Keratinocyte (primary cell): ENCODE measurements around the gene TGM1. TPM values are rescaled to one million over a fixed set of nuclear protein-coding genes. Genes with fewer than 3 reads are reported as not detected.

Experiments
- DNase-seq: peaks from one replicate; pipeline ENCODE4 v3.0.0-alpha.2; 2011; ENCODE audit warnings: low read depth, missing footprints, low spot score
- FAIRE-seq: peaks from 2 replicates; lab custom pipeline; 2011; peaks lifted over from hg19 to GRCh38; lab: Jason Lieb, UNC
- H2AFZ ChIP-seq: 2 replicates; pipeline ENCODE4 v1.6.0; 2012; ENCODE audit warnings: low read length, control low read depth, inconsistent platforms; ENCODE audit not compliant: control insufficient read depth
- H3K27ac ChIP-seq: 2 replicates; pipeline ENCODE4 v1.5.1; 2011; ENCODE audit warnings: low read length; ENCODE audit not compliant: control insufficient read depth, insufficient read depth
- H3K27me3 ChIP-seq: 3 replicates; pipeline ENCODE4 v1.6.0; 2011; ENCODE audit warnings: low read length; ENCODE audit not compliant: control insufficient read depth, insufficient read depth; ENCODE audit errors: extremely low read depth
- H3K36me3 ChIP-seq, 2 experiments: 2 replicates in 1 of 2; 3 replicates in 1 of 2; pipeline ENCODE4 v1.5.1; 2011; ENCODE audit warnings: low read length in 2 of 2, mild to moderate bottlenecking in 1 of 2; ENCODE audit not compliant: control insufficient read depth in 2 of 2, insufficient read depth in 2 of 2; ENCODE audit errors: extremely low read depth in 1 of 2
- H3K4me1 ChIP-seq: 3 replicates; pipeline ENCODE4 v1.5.1; 2011; ENCODE audit warnings: low read length; ENCODE audit not compliant: control insufficient read depth, insufficient read depth; ENCODE audit errors: extremely low read depth
- H3K4me2 ChIP-seq: 3 replicates; pipeline ENCODE4 v1.6.0; 2011; ENCODE audit warnings: low read depth, low read length; ENCODE audit not compliant: control insufficient read depth, insufficient read depth; ENCODE audit errors: extremely low read depth
- H3K4me3 ChIP-seq, 3 experiments: fragments of 200-600 bp in 1 of 3; sonication (generic) in 1 of 3; 2 replicates in 2 of 3; 3 replicates in 1 of 3; pipeline ENCODE4 v1.5.1; 2011 to 2016; ENCODE audit warnings: low read length in 3 of 3, mild to moderate bottlenecking in 3 of 3, control low read depth in 2 of 3, inconsistent platforms in 1 of 3, low read depth in 1 of 3, mixed read lengths in 1 of 3, mixed run types in 1 of 3, moderate library complexity in 1 of 3; ENCODE audit not compliant: control insufficient read depth in 2 of 3, insufficient read depth in 2 of 3; ENCODE audit errors: extremely low read depth in 1 of 3
- H3K79me2 ChIP-seq: 2 replicates; pipeline ENCODE4 v1.6.0; 2012; ENCODE audit warnings: low read length; ENCODE audit not compliant: control insufficient read depth, insufficient read depth
- H3K9ac ChIP-seq: 3 replicates; pipeline ENCODE4 v1.6.0; 2011; ENCODE audit warnings: low read length; ENCODE audit not compliant: control insufficient read depth, insufficient read depth; ENCODE audit errors: extremely low read depth
- H3K9me1 ChIP-seq: 3 replicates; pipeline ENCODE4 v1.6.0; 2011; ENCODE audit warnings: low read length; ENCODE audit not compliant: control insufficient read depth, insufficient read depth; ENCODE audit errors: extremely low read depth
- H3K9me3 ChIP-seq: 2 replicates; pipeline ENCODE4 v1.5.1; 2012; ENCODE audit warnings: low read depth, low read length; ENCODE audit not compliant: control insufficient read depth
- H4K20me1 ChIP-seq: 3 replicates; pipeline ENCODE4 v1.6.0; 2011; ENCODE audit warnings: low read length; ENCODE audit not compliant: control insufficient read depth, insufficient read depth; ENCODE audit errors: extremely low read depth
- EZH2 ChIP-seq: IDR thresholded peaks from one replicate; pipeline ENCODE4 v1.6.1; 2012; ENCODE audit warnings: inconsistent platforms, mild to moderate bottlenecking, low read length, moderate library complexity
- dilution Hi-C: fragments of 300-500 bp; cut with MboI; formaldehyde crosslinking; loops from one replicate; pipeline ENCODE4 v1.7.0; 2020; ENCODE audit warnings: low sequenced_read_pairs; ENCODE audit not compliant: extremely low pct_ligation_motif_present
- polyA minus RNA-seq, 3 experiments: library from RNA; depleted of rRNA, polyadenylated mRNA; stranded (reverse); fragments of >200 nt; gene quantifications; 1 replicate in 1 of 3; 2 replicates in 1 of 3; 3 replicates in 1 of 3; pipeline ENCODE4 v1.2.3, GENCODE V29; 2011
- polyA plus RNA-seq, 5 experiments: library from polyadenylated mRNA; depleted of rRNA in 3 of 5; stranded (reverse) in 3 of 5; stranded (forward) in 1 of 5; unstranded in 1 of 5; fragments of >200 nt; gene quantifications; 1 replicate in 1 of 5; 2 replicates in 3 of 5; 3 replicates in 1 of 5; pipeline versions ENCODE4 v1.2.1 to v1.2.3, GENCODE V29; 2011 to 2012; ENCODE audit warnings: missing spikeins in 2 of 5, low read depth in 1 of 5, low replicate concordance in 1 of 5
- TF ChIP-seq, protein P1 (sequence below), 3 experiments: IDR thresholded peaks in 1 of 3; conservative IDR thresholded peaks in 1 of 3; optimal IDR thresholded peaks in 1 of 3; 2 replicates in 2 of 3; 3 replicates in 1 of 3; pipeline versions ENCODE3 to v1.5.1; 2011; ENCODE audit warnings: low read length in 3 of 3, mild to moderate bottlenecking in 3 of 3, moderate library complexity in 2 of 3, control low read depth in 1 of 3, inconsistent platforms in 1 of 3; ENCODE audit not compliant: insufficient read depth in 2 of 3; ENCODE audit errors: extremely low read depth in 1 of 3

Gene TGM1
- 13.5 to 77.5 TPM (median 16.1 TPM) in 3 replicates for polyA plus RNA-seq
- polyA plus RNA-seq (2011; ENCODE audit: low read depth): 404 TPM
- polyA plus RNA-seq (2011; cell fraction: cytosol; rRNA removed): 21.3 and 29.1 TPM in 2 replicates
- 47.3 and 52.4 TPM in 2 replicates for polyA plus RNA-seq (2011; cell fraction: nucleus; rRNA removed)
- polyA plus RNA-seq (2012; ENCODE audit: low replicate concordance): 10.7 and 436 TPM in 2 replicates
- polyA minus RNA-seq: 24.4 to 87.5 TPM (median 33.1 TPM) in 3 replicates
- 43.7 TPM for polyA minus RNA-seq (2011; cell fraction: cytosol; rRNA and poly(A)+ RNA removed)
- 31.3 and 48.6 TPM in 2 replicates for polyA minus RNA-seq (2011; cell fraction: nucleus; rRNA and poly(A)+ RNA removed)

GRCh38 chr14:24262821-24263733 is at the start of gene TGM1:
Gene TGM1, minus strand, starts transcription at chr14:24263177. Its CDS starts 825 bp downstream, at chr14:24262352.
- Histone ChIP-seq H3K4me3 (peak within 1 kb of the TSS in 2 of 3 experiments; percentile 3 to 9), H3K9ac (peak within 1 kb of the TSS; percentile 6), H3K9me1 (no peaks in the 10 kb centered on the region)

GRCh38 chr14:24311837-24312615 is 49.0 kb upstream of the TGM1 start:
- no peak for DNase-seq
- H4K20me1 ChIP-seq: no peaks in the 10 kb centered on the region
- peaks cover 4% of the 10 kb centered on the region for H3K79me2 ChIP-seq
- peak; percentile 57 for FAIRE-seq
- H3K36me3 ChIP-seq: peaks cover 12 to 23% of the 10 kb centered on the region in 2 experiments
- H3K4me2 ChIP-seq: peak overlapping the region; percentile 88
- H3K27me3 ChIP-seq: no peaks in the 10 kb centered on the region
- H2AFZ ChIP-seq: no peak overlapping the region
- peak overlapping the region; percentile 18 for H3K27ac ChIP-seq
- H3K9me3 ChIP-seq: no peaks in the 10 kb centered on the region
- H3K9me1 ChIP-seq: peaks cover 2% of the 10 kb centered on the region
- H3K9ac ChIP-seq: peak overlapping the region; percentile 36
- TF ChIP-seq EZH2: no peak
- TF ChIP-seq, protein P1, sequence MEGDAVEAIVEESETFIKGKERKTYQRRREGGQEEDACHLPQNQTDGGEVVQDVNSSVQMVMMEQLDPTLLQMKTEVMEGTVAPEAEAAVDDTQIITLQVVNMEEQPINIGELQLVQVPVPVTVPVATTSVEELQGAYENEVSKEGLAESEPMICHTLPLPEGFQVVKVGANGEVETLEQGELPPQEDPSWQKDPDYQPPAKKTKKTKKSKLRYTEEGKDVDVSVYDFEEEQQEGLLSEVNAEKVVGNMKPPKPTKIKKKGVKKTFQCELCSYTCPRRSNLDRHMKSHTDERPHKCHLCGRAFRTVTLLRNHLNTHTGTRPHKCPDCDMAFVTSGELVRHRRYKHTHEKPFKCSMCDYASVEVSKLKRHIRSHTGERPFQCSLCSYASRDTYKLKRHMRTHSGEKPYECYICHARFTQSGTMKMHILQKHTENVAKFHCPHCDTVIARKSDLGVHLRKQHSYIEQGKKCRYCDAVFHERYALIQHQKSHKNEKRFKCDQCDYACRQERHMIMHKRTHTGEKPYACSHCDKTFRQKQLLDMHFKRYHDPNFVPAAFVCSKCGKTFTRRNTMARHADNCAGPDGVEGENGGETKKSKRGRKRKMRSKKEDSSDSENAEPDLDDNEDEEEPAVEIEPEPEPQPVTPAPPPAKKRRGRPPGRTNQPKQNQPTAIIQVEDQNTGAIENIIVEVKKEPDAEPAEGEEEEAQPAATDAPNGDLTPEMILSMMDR (optimal IDR thresholded peaks at IDR 0.05 in 1 of 3, IDR thresholded peaks at IDR 0.05 in 1 of 3, conservative IDR thresholded peaks at IDR 0.05 in 1 of 3; ENCODE audit: extremely low read depth in 1 of 3, insufficient read depth in 2 of 3, low read length in 3 of 3): no peak
- H3K4me3 ChIP-seq: peak overlapping the region in 2 of 3 experiments; percentile 19 to 31
- peaks cover 73% of the 10 kb centered on the region for H3K4me1 ChIP-seq
- dilution Hi-C loops: no loop called here

More at GRCh38 chr14:24262821-24263733, at the start of gene TGM1:
- Histone ChIP-seq H3K27ac (peak within 1 kb of the TSS; percentile 15), H2AFZ (no peak within 1 kb of the TSS), H3K36me3 (peaks cover 13 to 16% of the 10 kb centered on the region in 2 experiments), H3K27me3 (no peaks in the 10 kb centered on the region), H4K20me1 (no peaks in the 10 kb centered on the region), H3K9me3 (no peaks in the 10 kb centered on the region), H3K79me2 (no peaks in the 10 kb centered on the region), H3K4me1 (peaks cover 33% of the 10 kb centered on the region), H3K4me2 (peak within 1 kb of the TSS; percentile 46)
- FAIRE-seq (no peak), DNase-seq (no peak)
- dilution Hi-C loops: no loop called here
- TF ChIP-seq, protein P1 (optimal IDR thresholded peaks at IDR 0.05 in 1 of 3, IDR thresholded peaks at IDR 0.05 in 1 of 3, conservative IDR thresholded peaks at IDR 0.05 in 1 of 3; ENCODE audit: extremely low read depth in 1 of 3, insufficient read depth in 2 of 3, low read length in 3 of 3): no peak
